ENCODE measurements around the gene GYS1.

DNA sequence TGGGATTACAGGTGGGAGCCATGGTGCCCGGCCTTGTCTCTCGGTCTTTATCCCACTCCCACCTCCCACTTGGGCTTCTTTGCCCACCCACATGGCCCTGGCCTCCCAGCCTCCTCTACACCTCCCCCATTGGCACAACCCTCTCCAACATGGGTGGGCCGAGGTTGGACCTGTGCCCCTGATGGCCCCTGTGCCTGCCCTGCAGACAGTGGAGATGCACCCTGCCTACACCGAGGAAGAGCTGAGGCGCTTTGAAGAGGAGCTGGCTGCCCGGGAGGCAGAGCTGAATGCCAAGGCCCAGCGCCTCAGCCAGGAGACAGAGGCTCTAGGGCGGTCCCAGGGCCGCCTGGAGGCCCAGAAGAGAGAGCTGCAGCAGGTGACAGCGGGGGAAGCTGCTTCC, 72.2 kb downstream of the GYS1 start:
- TF ChIP-seq, protein P1, sequence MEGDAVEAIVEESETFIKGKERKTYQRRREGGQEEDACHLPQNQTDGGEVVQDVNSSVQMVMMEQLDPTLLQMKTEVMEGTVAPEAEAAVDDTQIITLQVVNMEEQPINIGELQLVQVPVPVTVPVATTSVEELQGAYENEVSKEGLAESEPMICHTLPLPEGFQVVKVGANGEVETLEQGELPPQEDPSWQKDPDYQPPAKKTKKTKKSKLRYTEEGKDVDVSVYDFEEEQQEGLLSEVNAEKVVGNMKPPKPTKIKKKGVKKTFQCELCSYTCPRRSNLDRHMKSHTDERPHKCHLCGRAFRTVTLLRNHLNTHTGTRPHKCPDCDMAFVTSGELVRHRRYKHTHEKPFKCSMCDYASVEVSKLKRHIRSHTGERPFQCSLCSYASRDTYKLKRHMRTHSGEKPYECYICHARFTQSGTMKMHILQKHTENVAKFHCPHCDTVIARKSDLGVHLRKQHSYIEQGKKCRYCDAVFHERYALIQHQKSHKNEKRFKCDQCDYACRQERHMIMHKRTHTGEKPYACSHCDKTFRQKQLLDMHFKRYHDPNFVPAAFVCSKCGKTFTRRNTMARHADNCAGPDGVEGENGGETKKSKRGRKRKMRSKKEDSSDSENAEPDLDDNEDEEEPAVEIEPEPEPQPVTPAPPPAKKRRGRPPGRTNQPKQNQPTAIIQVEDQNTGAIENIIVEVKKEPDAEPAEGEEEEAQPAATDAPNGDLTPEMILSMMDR (IDR thresholded peaks at IDR 0.05 in 2 of 3, conservative IDR thresholded peaks at IDR 0.05 in 1 of 3; ENCODE audit: control insufficient read depth in 2 of 3, extremely low read depth in 1 of 3, insufficient read depth in 1 of 3, low read depth in 3 of 3, low read length in 3 of 3), result no peak
- TF ChIP-seq TCF7 (IDR thresholded peaks at IDR 0.05; ENCODE audit: borderline replicate concordance) (no peak), MXI1 (IDR thresholded peaks at IDR 0.05; ENCODE audit: low read depth, low read length) (no peak), SMC3 (IDR thresholded peaks at IDR 0.05; ENCODE audit: borderline replicate concordance, low read length) (no peak)
- TF ChIP-seq, protein P2, sequence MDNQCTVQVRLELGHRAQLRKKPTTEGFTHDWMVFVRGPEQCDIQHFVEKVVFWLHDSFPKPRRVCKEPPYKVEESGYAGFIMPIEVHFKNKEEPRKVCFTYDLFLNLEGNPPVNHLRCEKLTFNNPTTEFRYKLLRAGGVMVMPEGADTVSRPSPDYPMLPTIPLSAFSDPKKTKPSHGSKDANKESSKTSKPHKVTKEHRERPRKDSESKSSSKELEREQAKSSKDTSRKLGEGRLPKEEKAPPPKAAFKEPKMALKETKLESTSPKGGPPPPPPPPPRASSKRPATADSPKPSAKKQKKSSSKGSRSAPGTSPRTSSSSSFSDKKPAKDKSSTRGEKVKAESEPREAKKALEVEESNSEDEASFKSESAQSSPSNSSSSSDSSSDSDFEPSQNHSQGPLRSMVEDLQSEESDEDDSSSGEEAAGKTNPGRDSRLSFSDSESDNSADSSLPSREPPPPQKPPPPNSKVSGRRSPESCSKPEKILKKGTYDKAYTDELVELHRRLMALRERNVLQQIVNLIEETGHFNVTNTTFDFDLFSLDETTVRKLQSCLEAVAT (IDR thresholded peaks at IDR 0.05), result no peak

Data from GM12878 (cell line).